ENCODE measurements around the gene PPP3CB. TPM values are rescaled to one million over a fixed set of nuclear protein-coding genes. Genes with fewer than 3 reads are reported as not detected.

Gene PPP3CB
- polyA plus RNA-seq, 3 donors = 58.0 to 67.0 (median 61.3) TPM

DNA sequence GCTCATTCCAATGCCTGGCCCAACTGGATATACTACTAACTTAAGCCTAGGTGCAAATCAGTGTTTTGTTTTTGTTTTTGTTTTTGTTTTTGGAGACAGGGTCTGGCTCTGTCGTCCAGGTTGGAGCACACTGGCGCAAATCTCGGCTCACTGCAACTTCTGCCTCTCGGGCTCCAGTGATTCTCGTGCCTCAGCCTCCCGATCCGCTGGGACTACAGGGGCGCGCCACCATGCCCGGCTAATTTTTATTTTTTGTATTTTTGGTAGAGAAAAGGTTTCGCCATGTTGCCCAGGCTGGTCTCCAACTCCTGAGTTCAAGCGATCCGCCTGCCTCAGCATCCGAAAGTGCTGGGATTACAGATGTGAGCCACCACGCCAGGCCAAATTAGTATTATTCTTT lies 1.6 kb downstream of the PPP3CB start:
- no peak for DNase-seq

DNA sequence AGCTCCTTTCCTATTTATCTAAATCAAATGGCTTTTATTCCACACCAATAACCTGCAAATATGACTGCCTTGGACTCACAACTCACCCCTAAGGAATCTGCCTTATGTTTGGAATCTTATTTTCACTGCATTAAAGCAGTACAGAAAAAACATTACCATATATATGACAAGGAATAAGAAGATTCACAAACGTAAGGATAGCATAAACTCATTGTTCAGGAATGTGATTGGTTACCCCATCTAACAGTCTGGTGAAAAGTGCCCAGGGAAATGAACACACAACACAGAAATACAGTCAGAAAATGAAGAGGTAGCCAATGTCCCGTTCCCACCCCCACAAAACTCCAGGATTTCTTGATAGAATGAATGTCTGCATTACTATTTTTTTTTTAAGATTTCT lies 2.0 kb downstream of the PPP3CB start:
- no peak for DNase-seq

DNA sequence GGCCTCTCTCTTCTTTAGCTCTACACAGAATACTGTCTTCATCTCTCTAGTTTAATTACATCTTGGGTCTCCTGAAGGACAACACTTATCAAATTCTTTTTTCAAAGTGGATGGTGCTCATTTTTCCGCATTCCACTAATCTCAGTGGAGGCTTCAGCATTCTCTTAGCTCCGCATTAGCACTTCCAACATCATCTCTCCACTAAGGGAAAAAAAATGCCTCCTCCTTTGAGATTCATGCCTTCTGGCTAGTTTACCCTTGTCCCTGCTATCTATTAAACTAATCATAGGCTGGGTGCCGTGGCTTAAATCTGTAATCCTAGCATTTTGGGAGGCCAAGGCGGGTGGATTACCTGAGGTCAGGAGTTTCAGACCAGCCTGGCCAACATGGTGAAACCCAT lies 9.2 kb downstream of the PPP3CB start:
- DNase-seq = no peak

DNA sequence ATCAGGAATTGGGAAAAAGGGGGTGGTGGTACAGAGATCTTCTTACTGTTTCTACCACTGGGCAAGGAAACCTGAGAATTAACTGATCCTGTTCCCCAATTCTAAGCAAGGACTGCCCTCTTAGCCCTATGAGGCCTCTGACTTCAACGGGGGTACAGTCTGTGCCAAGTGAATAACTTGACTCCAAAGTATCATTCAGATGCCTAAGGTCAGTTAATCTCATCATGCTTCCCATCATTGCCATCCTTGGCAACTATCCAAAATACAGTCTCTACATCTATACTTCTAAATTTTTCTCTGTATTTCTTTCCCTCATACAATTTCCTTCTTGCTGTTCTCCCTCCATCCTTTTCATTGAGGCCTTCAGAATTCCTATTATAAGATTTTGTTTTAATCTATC lies 10.5 kb downstream of the PPP3CB start:
- no peak for DNase-seq

DNA sequence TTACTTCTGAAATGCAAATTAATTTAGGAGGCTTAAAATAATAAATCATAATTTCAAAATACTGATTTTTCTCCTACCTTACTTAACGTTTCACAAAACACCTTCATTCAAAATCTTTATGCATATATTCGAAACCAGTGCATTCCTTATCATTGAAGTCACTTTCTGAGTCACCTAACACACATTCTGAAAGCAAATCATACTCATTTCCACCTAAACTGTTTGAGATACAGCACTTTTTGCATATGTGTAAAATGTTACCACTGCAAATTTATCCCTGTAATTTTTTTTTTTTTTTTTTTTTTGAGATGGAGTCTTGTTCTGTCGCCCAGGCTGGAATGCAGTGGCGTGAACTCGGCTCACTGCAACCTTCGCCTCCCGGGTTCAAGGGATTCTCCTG lies 15.7 kb downstream of the PPP3CB start:
- DNase-seq = no peak

DNA sequence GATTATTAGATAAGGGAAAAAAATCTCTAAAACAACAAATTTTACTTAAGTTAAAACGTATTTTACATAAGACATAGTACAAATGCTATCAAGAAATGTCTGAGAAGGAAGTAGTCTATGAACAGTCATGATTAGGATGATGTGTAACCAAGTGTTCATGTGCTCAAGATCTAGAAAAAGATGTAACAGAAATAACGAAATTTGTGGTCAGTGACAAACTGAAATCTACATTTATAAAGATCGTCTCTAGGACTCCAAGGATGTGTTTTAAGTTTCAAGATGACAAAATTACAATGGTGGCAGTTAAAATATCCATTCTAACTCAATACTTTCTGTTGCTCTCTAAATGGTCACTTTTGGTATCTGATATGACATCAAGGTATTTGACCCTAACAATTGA lies 17.2 kb downstream of the PPP3CB start:
- no peak for DNase-seq

DNA sequence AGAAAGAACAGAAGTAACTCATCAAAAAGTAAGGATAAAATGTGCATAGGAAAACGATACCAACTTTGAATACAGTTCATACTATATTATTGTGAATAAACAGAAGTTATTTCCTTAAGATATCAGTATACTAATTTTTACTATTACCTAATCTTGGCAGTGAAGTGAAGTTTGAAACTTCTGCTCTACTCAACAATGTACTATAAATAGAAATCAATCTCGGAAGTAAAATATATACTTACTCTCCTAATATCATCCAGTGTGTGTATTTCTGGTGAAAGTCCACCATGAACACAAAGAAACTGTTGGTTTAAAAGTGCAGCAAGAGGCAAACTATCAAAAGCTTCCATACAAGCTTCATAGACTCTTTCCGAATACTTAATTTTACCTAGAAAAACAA lies 24.6 kb downstream of the PPP3CB start:
- no peak for DNase-seq

DNA sequence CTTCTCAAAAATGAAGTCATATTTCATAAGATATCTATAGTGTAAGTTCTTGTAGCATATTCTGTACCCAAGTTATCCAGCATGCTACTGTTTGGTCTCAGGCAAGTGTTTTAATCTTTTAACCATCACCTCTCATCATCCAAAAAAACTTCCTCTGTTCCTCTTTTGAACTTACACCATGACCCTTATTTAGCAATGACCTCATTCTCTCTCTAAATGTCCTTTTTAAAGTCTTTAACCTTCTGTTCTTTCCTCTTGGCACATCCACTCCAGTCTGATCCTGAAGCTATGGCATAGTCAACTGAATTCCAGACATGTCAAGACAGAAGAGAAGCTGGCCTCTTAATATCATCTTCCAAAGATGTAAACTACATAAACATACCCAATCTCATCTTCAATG lies 26.2 kb downstream of the PPP3CB start:
- no peak for DNase-seq

DNA sequence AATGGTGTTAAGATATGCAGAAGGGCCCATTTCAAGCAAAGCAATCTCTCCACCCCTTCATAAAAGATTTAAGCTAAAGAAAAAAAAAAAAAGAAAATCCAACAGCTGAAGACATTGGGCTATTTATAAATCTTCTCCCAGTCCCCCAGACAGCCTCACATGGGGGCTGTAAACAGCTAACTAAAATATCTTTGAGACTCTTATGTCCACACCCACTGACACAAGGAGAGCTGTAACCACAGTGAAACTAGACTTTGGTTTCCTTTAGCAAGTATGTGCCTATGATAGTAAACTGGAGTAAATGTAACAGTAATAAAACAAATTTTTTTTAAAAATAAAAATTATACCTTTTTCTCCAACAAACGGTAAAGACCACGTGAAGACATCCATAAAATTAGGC lies 28.6 kb downstream of the PPP3CB start:
- no peak for DNase-seq

DNA sequence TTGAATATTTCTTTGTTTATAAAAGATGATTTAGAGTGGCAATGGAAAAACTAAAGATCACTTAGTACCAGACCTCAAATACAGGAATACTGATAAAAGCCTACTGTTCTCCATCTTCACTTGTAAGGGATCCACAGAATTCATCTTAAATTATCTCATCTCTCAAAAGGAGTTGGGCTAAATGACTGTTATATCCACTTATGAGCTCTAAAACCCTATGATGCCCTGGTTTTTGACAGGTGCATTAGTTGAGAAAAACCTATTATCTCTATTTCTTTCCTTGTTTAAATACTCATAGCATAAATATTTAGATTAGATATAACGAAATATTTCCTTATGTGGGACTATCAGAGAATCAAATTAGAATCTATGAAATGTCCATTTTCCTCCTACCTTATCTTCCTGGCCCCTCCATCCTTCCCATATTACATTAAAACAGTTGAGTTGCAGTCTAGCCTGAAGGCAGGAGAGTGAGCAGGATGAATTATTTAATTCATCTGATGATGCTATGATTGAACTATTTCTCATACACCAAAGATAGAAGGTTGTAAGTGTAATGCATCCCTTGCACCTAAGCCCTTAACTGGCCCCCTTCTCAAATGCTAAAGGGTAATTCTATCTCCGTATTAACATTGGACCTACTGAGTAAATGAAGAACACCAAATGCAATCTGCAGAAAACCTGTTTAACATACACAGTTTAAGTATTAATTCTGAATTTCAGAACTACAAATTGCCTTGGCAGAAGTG lies 29.7 kb downstream of the PPP3CB start:
- DNase-seq = no peak

DNA sequence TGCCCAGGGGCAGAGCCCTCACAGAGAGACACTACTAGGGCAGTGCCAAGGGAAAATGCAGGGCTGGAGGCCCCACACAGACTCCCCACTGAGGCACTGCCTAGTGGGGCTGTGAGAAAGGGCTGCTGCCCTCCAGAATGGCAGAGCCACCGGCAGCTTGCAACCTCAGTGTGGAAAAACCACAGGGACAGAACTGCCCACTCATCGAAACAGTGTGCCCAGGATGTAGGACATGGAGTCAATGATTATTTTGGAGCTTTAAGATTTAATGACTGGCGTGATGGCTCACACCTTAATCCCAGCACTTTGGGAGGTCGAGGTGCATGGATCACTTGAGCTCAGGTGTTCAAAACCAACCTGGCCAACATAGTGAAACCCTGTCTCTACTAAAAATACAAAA lies 34.9 kb downstream of the PPP3CB start:
- no peak for DNase-seq

DNA sequence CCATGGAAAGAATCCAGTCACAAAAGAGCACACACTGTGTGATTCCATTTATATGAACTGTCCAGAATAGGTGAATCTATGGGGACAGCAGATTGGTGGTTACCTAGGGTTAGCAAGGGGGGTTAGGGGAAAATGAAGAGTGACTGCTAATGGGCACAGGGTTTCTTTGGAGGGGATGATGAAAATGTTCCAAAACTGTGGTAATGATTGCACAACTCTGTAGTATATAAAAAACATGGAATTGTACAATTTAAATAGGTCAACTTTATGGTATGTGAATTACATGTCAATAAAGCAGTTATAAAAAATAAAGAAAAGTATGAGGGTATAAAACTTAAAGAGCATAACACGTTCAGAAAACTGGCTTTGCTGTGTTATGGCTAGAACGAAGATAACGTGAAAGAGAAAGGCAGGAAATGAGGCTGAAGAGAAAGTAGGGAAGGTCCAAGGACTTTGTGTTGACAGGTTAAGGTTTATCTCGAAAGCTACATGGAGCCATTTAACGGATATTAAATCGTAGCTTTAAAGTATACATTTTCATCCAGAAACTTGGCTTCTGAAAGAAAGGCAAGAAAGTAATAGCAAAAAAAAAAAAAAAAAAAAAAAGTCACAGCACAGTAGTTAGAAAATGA lies 36.0 kb downstream of the PPP3CB start:
- no peak for DNase-seq

DNA sequence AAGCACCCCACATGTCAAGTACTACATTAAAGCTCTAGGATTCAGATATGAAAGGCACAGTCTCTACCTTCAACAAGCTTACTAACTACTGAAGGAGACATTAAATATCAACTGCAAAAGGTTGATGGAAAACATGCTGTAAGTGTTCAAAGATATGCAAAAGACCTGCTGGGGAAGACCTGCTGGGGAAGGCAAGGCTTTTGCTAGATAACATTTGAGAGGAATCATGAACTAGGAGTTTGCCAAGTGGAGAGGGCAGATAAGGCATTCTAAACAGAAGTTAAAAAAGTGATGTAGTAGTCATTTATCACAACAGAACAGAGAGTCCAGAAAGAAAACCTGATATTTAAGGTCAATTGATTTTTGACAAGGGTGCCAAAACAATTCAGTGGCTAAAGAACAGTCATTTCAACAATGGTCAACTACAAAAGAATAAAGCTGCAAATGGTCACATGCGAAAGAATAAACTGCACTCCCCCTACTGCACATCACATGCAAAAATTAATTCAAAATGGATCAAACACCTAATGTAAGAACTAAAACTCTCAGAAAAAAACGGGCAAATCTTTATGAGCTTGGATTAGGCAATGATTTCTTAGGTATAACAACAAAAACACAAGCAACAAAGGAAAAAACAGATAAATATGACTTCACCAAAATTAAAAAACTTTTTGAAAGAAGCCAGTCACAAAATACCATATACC lies 39.5 kb downstream of the PPP3CB start:
- no peak for DNase-seq

DNA sequence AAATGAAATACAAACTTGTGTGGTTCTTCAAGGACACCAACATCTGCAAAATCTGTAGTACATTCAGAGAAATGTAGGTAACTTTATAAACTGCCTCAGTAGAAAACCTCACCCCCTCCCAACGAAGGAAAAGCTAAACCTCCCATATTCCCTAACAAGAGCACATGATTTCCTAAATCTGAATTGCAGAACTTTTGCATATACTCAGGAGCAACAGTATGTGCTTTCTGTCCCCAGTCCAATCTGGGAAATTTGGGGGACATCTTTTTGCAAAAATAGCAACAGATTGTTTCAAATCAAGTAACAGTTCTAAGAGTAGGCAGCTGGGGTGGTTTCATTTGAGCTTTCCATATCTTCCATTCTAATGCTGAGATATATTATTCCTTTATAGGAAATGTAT lies 46.7 kb downstream of the PPP3CB start:
- DNase-seq = no peak

DNA sequence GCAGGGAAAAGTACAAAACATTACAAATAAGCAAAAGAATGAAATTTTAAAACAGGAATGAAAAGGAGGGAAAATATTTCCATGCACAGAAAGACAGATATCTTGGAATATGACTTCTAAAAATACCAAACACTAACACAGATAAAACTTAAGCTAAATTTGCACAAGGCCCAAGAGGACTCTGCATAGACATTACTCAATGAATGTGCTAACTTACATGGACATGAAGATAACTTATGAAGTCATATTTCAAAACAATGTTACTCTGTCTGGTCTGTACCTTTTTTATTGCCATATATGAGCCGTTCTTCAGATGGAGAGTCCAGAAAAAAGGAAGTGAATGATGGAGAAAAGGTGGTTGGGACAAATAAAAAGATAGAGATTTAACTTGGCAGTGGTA lies 47.4 kb downstream of the PPP3CB start:
- no peak for DNase-seq

DNA sequence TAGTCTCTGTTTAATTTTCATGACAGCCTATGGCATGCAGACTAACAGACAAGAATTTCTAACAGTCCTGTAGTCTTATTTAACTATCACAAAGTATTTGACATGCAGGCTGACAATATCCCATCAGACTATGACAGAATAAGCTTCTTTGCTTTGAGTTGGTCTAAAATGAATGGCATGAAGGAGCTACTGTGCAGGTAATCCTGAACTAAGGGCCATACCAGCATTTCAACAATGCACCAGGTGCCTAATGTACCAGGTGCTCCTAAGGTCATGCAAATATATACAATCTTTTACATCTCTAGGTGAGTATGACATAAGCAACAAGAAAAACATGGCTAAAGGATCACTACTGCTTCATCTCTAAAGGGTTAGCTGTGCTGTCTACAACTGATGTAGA lies 48.9 kb downstream of the PPP3CB start:
- DNase-seq = no peak

DNA sequence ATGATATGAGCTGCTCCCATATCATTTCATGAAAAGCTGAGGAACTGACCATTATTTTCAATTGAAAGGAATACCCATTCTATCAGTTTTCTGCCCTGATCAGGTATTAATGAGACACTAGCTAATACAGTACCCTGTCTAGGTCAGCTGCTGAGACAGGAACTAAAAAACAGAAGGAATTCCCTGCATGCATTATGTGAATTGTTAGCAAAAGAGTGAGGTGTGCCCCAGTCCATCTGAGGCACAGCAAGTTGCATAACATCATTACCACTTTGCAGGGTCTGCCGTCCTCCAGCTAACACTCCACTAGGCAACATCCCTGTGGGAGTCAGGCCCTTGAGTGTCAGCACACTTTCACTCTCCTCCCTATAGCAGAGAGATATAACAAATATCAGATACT lies 51.4 kb downstream of the PPP3CB start:
- no peak for DNase-seq

DNA sequence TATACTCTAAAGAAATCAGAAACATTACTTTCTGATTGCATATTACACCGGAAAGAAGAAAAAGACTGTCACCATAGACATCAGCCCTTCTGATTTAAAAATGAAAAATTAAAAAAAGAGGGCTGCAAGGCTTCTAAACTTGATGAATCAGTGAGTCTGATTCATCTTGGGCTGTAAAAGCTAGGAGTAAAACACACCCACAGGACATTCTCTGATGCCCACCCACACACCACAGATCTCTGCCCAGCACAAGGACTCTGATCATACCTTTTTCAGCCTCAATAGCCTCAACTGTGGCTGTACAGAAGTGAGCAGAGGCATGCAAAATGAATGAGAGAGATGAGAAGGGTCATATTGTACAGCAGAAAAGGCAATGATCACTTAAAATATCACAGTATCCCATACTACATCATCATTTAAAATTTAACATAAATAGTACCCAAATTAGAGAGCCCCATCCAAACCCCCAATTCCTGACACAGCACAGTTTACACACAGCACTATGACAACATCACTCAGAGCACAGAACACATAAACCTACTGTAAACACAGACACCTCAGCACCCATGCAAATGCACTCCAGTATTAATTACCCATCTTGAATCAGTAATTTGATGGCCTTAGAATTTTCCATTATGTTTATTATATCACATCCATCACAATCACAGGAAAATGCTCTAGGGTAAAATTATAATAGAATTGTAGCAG lies 56.1 kb downstream of the PPP3CB start:
- no peak for DNase-seq

DNA sequence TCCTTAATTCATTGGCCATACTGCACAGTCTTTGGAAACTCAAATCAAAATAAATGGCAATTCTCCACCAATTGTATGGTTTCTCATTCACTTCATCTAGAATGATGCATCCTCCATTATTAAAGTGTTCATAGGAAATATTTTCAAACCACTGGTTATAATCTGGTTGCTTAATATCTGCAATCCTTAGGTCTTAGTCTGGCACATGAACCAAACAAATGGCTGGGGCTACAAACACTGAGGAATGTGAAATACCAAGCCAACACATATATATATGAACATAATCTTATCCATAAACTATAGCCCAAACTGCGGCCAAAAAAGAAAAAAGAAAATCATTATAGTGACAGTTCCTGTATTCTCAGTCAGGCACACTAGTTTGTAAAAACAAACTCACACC lies 56.8 kb downstream of the PPP3CB start:
- DNase-seq = no peak

DNA sequence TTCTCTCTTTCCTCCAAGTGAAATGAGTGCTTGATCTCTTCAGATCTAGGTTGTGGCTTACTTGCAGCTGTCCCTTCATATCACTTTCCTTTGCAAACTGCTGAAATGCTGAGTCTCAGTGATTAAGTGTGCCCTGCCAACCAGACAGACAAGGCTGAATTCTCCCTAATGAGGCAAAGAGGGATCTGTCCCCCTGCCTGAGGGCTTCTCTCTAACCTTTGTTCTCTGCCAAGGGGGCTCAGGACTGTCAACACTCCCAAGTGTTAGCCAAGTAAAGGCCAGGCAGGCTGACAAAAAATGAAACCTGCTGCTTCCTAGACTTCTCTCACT lies 62.3 kb downstream of the PPP3CB start, which contains the start of gene MSS51:
Gene MSS51, minus strand, starts transcription at position 24 of the 330 bp plus-strand sequence. CDS start 5,277 bp downstream, outside the sequence.
- DNase-seq = no peak

DNA sequence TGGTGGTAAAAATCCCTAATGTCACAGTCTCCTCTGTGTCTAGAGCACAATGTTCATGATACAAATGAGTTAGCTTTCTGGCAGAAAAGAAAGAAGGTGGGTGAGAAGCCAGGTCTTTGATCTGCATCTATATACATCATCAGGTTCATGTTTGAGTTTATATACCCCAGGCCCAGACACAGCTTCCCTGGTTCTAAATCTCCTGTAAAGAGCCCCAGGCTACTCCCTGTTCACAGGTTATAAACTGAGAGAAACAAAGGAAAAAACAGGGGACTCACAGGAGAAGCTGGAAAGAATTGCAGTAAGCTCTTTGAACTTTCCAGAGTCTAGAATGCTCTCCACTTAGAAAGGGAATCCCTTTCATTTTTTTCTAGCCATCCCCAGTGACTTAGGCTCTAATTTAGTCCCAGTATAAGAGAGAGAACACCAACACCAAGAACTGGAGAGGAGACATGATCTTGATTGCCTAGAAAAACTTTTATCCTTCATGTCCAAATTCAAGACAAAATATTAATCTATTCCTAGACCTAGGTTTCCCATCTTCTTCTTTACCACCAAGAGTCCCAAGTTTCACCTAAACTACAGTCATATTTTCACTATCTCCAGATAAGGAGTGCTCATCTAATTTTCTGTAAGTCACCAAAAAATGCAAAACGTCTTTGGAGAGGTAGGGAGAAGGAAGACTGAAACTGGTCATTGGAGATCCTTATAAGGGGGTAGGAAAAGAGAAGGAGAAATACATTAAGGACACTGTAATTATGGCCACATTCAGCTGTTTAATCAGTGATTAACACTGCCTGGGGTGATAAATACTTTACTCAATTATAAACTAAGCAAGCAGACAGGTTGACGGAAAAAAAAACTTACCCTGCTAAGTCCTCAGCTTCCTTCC lies 62.9 kb downstream of the PPP3CB start:
- DNase-seq = no peak

DNA sequence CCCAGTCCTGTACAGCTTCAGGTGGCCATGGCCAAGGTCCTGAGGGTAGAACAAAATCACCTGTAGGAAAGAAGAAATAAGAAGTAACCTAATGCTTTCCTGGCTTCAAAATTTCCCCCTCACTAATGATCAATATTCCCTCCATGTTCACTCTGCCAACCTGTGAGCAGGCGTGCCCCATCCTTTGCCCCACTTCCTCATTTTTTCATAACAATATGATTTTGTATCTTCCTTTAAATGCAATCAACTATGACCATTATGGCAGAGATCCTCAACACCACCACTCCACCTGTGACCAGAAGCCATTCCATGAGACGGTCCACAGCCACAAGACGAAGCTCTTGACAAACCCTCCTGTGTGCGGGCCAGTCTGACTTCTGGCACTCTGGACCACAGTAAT lies 69.5 kb downstream of the PPP3CB start:
- no peak for DNase-seq

Measured in renal pelvis (tissue), 4 donors.